ENCODE measurements around the gene DUSP9. TPM values are rescaled to one million over a fixed set of nuclear protein-coding genes. Genes with fewer than 3 reads are reported as not detected.

DUSP9 gene
- polyA plus RNA-seq, 3 donors, result 38.3 to 51.9 (median 46.8) TPM

DNA sequence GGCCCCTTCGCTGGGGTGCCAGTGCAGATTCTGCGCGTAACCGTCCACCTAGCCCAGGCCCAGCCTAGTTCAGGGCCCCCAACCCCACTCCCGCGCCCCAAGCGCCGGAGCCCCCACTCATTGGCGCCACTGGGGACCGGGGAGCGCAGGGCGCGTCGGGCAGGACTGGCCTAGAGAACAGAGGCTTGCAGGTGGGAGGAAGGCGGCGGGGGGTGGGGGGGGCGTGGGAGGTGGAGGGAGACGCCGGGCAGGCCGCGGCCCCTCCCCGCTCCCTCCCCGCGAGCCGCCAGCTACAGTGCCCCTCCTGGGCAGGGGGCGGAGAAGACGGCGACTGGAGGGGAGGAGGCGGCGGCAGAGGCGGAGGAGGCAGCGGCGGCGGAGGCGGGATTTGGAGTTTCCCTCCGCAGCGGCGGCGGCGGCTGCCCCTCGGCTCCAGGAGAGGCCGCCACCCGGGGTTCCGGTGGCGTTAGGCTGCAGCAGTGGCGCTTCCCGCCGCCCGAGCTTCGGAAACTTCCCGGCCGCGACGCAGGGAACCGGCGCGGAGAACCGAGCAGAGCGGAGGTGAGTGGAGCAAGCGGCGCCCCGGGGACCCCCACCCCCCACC lies 4.8 kb upstream of the DUSP9 start:
- no peak for DNase-seq (ENCODE audit: extremely low read depth in 1 of 11, low read depth in 9 of 11, low spot score in 4 of 11)

DNA sequence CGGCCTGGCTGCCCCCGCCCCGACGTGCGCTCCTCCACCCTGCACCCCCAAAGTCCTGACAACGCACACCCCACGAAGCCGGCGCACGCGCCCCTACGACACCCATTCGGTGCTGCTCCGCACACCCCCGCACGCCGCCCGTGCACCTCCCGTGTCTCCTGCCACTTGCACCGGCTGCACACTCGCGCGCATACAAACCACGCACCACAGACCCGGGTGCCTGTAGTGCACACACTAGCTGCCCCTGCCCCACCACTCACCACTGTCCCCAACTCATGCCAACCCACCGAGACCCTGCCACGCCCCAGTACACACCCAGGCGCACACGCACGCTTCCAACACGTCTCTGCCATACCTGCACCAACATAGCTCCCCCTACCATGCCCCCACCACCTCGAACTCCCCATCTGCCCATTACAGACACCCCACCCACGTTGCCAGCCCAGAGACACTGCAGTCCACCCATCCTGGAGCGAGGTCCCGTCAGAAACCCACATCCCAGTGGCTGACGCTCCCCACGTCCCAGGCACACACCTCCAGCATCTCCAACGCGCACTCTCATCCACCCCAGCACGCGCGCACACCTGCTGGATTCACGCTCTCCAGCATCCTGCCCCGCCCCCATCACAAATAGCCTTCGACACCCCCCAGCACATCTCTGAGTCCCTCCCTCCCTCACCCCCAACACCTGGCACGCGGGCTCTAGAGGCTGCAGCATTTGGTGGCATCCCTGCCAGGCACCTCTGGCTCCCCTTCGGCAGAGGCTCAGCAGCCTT lies 4.2 kb upstream of the DUSP9 start:
- DNase-seq (ENCODE audit: extremely low read depth in 1 of 11, low read depth in 9 of 11, low spot score in 4 of 11), result no peak

DNA sequence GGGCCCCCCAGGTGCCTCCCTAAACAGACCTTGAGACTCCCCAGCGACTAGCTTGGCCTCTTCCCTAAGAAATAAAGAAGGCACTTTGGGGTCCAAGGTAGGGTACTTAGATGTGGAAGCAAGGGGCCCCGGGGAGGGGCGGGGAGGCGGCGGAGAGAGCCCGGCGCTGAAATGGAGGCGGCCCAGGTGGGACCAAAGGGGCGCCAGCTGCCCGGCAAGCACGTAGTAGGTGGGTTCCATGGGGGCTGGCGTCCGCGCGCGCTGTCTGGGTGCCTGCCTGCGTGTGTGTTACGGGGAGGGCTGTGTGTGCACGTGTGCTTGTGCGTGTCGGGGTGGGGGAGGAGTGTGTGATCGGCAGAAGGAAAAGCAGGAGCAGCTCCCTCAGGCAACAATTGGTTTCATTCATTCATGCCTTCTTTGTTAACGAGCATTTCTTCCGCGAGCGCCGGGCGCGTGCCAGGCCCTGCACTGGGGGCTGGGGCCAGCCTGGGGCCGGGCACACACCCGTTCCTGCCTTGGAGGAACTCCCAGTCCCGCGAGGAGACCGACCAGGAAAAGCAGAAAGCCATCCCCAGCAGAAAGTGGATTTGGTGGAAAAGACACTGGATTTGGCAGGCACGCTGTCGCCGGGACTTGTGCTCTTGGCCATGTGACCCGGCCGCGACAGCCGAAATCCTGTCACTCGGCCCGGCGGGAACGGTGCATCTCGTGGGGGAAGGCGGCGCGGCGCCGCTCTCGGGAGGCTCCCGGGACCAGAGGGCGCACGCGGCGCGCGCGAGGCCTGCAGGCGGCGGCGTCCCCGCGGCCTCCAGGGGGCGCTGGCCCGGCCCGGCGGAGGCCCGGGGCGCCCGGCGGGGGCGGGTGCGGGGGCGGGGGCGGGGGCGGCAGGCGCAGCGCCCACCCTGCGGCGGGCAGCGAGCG lies 3.3 kb upstream of the DUSP9 start:
- no peak for DNase-seq (ENCODE audit: extremely low read depth in 1 of 11, low read depth in 9 of 11, low spot score in 4 of 11)

DNA sequence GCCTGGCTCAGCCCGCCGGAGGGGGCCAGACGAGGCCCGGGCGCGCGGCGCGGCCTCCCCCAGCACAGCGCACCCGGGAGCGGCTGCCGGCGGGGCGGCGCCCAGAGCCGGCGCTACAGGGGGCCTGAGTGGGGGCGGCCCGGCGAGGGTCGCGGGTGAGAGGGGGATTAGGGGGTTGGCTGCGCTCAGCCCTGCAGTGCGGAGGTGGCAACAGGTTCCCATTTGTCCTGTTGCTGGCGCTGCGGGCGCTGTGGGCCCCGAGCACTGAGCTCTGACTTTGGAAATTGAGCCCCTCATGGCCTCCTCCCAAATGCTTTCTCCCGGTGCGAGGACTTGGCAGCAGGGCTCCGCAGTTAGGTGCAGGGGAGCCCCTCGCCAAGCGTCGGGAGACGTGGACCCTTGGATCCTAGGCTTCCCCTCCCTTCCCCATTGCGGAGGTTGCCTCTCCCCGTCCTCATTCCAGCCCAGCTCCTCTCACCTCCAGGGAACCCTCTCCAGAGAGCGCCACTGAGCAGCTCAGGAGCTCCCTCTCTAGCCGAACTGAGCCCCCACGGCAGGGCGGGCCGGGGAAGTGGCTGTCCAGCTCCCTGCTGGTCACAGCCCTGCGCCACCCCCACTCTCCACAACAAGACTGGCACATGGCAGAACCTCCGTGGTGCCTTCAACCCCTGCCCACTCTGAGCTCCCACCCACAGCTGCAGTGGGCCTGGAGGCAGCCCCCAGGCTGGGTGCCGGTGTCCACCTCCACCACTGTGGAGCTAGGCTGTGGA lies 2.5 kb upstream of the DUSP9 start:
- DNase-seq (ENCODE audit: extremely low read depth in 1 of 11, low read depth in 9 of 11, low spot score in 4 of 11), result no peak

DNA sequence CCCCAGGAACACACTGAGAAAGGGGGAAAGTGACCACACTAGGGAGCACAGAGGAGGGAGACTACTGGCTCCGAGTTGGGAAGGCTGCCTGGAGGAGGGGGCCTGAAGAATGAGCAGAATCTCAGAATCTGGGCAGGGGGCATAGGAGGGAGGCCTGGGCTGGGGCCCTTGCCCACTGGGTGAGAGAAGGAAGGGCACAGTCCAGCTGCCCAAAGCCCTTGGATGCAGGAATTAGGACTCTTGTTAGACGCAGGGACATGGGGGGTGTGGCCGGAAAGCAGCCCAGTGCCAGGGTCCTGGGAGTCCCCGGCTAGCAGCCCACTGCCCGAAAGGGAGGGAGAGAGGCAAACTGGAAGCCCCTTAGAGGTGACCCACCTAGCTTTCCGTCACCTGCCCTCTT lies 1.9 kb upstream of the DUSP9 start:
- no peak for DNase-seq (ENCODE audit: extremely low read depth in 1 of 11, low read depth in 9 of 11, low spot score in 4 of 11)

GRCh38 chrX:153645921-153646488 lies 998 bp upstream of the DUSP9 start:
- no peak for DNase-seq (ENCODE audit: extremely low read depth in 1 of 11, low read depth in 9 of 11, low spot score in 4 of 11)

DNA sequence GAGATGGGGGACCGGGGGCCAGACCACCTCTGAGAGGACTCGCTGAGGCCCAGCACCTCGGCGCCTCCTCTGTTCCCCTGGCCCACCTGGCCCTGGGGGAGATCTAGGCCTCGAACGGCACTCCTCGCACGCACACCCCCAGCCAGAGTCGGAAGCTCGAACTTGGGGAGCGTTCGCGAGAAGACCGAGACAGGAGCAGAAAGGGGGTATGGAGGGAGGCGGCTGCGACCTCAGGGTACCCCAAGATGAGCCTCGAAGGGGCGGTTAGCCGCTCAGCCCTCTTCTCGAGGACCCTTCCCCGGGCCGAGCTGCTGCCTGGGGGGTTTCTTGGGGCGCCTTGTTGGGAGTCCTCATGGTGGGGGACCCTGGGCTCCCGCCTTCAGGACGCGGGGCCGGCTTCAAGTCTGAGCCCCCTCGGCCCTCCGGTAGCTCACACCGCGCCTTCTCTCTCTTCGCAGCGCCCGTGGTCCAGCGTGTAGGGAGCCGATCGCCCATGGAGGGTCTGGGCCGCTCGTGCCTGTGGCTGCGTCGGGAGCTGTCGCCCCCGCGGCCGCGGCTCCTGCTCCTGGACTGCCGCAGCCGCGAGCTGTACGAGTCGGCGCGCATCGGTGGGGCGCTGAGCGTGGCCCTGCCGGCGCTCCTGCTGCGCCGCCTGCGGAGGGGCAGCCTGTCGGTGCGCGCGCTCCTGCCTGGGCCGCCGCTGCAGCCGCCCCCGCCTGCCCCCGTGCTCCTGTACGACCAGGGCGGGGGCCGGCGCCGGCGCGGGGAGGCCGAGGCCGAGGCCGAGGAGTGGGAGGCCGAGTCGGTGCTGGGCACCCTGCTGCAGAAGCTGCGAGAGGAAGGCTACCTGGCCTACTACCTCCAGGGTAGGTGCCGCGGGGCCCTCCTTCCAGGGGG lies 706 bp downstream of the DUSP9 start:
- no peak for DNase-seq (ENCODE audit: extremely low read depth in 1 of 11, low read depth in 9 of 11, low spot score in 4 of 11)

DNA sequence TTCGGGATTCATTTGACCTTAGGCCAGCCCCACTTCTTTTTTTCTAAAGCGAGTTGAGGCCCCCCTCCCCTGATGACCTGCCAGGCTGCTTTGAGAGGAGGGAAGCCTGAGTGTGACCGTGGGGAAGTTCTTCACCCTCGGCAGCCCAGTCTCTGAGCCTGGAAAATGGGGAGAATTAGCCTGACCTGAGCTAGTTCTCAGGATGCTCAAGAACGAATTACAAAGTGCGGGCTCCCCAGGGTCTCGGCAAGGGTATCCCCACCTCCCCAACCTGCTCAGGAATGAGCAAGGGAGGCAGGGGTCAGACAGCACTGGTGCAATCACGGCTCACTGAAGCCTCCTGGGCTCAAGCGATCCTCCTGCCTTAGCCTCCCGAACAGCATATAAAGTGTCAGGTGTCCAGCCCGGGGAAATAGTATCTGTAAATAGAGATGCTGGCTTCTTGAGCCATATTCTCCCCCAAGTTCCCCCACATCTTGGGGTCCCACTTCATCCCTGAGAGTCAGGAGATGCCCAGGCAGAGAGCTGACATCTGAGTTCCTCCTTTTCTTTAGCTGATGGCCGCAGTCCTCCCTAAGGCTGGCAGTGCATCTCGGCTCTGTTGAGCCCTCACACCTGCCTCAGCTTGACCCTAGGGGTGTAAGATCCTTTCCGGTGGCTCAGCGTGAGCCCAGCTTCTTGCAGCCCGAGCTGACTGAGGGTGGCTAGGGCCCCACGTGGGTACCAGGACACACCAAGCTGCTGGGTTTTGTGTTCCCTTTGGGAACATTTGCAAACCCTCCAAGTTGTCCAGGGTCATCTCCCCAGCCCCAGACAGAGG lies 1.6 kb downstream of the DUSP9 start:
- DNase-seq (ENCODE audit: extremely low read depth in 1 of 11, low read depth in 9 of 11, low spot score in 4 of 11), result no peak

GRCh38 chrX:153649178-153649914 lies 2.3 kb downstream of the DUSP9 start:
- DNase-seq (ENCODE audit: extremely low read depth in 1 of 11, low read depth in 9 of 11, low spot score in 4 of 11), result no peak

- no peak for DNase-seq (ENCODE audit: extremely low read depth in 1 of 11, low read depth in 9 of 11, low spot score in 4 of 11)
These were observed 3.1 kb downstream of the DUSP9 start for GRCh38 chrX:153649915-153650782.

- no peak for DNase-seq (ENCODE audit: extremely low read depth in 1 of 11, low read depth in 9 of 11, low spot score in 4 of 11)
These were observed 4.0 kb downstream of the DUSP9 start for GRCh38 chrX:153650959-153651358.

DNA sequence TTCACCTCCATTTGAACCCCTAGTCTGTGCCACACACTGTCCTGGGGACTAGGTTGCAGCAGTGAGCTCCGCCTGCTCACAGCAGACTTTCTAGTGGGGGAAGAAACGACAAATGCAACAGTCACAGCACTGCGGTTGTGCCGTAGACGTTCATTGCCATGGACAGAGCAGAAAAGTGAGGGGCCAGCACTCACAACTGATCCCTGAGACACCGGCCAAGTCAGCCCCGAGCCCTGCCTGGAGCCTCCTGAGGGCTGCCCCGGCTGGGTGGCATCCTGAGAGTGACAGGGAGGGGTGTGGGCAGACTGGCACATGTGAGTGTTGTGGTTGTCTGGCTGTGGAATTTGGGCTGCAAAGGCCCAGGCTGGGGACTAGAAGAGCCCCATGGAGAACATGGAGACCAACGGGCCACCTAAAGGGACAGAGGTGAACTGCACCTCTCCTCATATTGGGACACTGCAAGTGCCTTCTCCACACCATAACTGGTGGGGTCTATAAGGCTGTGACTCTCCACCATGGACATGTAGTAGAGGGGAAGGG lies 4.6 kb downstream of the DUSP9 start:
- DNase-seq (ENCODE audit: extremely low read depth in 1 of 11, low read depth in 9 of 11, low spot score in 4 of 11), result no peak

GRCh38 chrX:153653556-153653955 lies 6.6 kb downstream of the DUSP9 start:
- no peak for DNase-seq (ENCODE audit: extremely low read depth in 1 of 11, low read depth in 9 of 11, low spot score in 4 of 11)

- DNase-seq (ENCODE audit: extremely low read depth in 1 of 11, low read depth in 9 of 11, low spot score in 4 of 11), result no peak
These were observed 10.2 kb downstream of the DUSP9 start for GRCh38 chrX:153657161-153657560.

- DNase-seq (ENCODE audit: extremely low read depth in 1 of 11, low read depth in 9 of 11, low spot score in 4 of 11), result no peak
These were observed 12.3 kb downstream of the DUSP9 start for GRCh38 chrX:153659268-153659667.

All from renal cortex interstitium (tissue), 11 donors.